HG03354 (cell line): ENCODE results near the gene PCBD1.

Source experiments
- ATAC-seq: cut with Tn5 transposase; IDR thresholded peaks from one replicate; pipeline ENCODE4 v1.9.1; 2021; ENCODE audit warnings: mild to moderate bottlenecking; ENCODE audit not compliant: unreplicated experiment, poor library complexity, severe bottlenecking

Gene PCBD1

DNA sequence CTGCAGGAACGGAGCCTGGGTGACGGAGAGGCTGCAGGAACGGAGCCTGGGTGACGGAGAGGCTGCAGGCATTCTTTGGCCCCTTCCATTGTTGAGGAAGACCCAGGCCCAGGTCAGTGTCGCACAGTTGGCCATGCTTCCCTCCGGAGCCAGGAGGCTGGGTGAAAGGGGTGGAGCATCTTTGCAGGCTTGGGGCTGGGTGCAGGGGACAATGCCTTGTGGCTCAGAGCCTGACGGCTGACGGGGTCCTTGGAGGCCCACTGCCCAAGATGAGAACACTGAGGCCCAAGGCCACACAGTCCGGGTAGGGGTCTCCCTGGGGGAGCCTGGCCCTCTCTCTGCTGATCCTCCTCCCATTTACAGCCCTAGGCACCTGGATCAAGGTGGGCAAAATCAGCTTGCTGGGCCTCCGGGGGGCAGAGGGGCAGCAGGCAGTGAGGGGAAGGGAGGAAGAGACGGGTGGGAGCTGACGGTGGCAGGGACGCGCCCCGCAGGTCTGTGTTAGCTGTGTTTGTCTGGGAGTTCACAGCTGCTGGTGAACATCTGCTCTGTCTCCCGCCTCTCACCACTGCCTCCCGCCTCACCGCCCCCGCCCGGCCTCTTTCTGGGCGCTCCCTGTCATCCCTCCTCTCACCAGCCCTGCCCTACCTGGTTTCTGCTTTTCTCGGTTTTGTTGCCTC, 30.6 kb upstream of the PCBD1 start:
- ATAC-seq, result no peak

DNA sequence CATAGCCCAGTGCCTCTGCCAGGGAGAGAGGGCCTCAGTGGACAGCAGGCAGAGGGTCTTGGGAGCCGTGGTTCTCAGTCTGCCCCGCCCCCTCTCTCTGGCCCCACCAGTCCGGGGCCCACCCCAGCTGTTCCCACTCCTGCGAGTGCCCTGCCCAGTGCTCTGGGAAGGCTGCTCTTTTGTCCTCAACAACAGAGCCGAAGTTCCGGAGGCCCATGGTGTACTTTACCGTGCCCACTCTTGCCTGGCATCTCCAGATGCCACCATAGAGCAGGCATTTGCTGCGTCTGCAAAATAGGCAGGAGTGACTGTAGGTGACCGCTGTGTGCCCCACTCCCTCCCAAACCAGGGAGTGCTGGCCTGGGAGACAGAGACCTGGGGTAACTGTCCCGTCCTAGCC, 29.3 kb upstream of the PCBD1 start:
- no peak for ATAC-seq

DNA sequence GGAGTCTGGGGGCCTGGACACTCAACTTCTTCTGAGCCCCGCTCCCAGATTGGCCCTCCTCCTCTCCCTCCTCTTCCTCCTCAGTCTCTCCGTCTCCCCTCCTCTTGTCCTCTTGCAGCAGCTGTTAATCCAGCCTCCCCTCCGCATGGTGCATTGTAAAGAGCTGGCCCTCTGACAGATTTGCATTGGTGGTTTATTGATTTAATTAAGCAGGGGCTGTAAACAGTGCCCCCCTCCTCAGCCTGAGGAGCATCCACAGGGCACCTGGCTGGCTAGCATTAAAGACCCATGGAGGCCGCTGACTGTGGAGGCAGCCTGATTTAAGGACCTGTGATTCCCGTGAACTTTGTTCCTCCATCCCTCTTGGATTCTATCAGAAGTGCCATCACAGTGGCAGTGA, 28.9 kb upstream of the PCBD1 start:
- ATAC-seq, result no peak

DNA sequence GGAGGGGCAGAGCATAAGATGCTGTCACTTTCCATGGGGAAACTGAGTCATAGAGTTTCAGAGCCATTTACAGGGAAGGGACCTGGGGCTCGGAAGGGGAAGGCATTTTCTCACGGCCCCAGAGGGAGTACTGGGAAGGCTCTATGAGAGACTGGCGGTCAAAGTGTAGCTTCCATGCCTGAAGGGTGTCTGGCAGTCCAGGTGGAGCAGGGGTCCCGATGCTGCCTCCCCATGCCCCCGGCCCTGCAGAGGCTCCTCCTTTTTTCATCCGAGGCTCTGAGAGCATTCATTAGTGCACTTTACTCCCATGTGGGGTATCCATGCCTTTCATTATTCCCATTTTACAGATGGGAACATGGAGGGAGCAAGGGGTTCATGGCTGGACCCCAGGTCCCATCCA, 27.9 kb upstream of the PCBD1 start:
- ATAC-seq, result no peak

DNA sequence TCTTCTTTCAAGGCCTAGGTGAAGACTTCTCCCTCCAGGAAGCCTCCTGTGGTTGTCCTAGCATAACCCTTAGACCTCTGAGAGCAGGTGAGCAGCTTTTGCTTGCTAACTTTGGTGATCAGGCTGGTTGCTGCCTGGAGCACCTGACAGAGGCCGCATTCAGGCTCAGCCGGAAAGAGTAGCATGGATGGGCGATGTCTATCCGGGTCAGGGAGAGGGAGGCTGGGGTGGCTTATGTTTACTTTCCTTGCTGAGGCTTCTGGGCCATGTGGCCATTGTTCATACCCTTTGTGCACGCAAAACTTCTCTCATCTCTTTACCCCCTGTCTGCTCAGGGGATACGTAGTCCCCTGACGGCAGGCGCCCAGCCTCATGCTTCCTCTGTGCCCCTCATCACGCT, 27.4 kb upstream of the PCBD1 start:
- no peak for ATAC-seq

DNA sequence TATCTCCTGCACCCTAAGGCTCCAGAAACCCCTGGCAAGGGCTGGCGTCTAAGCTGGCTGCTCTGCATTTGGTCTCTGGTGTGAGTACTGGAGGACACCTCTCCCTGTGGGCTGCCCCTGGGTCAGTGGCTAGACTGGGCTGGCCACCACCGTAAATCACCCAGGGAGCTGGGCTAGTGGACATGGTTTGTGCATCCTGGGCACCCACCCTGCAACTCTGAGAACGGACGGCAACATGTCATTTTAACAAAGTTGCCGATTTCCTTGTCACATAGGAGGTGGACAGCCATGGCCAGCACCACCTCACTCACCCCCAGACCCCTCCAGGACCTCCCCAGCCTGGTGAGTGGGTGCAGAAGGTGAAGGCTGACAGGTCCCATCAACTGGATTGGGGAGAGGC, 26.8 kb upstream of the PCBD1 start:
- no peak for ATAC-seq

DNA sequence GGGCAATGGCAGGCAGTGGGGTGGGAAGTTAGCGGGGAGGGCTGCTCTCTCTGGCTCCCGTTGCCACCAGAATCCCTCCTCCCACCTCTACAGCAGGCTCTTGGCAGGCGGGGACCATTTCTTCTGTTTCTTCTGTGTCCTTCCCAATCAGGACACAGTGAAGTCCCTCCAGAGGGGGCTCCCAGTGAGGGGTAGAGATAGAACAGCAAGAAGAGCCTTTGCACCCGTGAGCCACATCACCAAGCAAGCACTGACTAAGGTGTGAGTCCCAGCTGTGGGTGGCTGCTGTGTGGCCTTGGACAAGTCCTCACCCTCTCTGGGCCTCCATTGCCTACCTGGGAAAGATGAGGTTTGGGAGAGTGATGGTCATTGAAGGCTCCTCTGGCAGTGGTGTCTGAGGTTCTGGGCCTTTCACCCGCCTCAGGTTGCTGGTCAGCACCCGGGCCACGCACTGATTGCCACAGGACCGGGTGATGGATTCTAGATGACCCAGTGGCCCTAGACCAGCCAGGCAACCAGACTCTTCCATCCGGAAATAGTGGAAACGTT, 26.0 kb upstream of the PCBD1 start:
- ATAC-seq, result no peak

DNA sequence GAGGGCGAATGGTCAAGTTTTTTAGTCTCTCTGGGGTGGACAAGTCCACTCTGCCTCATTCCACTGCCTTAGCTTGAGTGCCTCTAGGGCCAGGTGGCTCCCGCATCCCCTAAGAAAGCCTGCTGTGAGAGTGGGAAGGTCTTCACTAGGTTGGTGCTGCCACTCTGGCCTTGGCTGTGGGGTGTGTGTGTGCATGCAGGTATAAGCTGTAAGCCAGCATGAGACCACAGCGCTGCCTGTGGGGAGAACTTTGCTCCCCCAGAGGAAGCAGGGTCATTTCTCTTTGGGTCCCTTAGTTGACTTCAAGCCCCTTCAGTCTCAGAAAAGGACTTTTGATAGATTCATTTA, 25.5 kb upstream of the PCBD1 start:
- ATAC-seq, result no peak

DNA sequence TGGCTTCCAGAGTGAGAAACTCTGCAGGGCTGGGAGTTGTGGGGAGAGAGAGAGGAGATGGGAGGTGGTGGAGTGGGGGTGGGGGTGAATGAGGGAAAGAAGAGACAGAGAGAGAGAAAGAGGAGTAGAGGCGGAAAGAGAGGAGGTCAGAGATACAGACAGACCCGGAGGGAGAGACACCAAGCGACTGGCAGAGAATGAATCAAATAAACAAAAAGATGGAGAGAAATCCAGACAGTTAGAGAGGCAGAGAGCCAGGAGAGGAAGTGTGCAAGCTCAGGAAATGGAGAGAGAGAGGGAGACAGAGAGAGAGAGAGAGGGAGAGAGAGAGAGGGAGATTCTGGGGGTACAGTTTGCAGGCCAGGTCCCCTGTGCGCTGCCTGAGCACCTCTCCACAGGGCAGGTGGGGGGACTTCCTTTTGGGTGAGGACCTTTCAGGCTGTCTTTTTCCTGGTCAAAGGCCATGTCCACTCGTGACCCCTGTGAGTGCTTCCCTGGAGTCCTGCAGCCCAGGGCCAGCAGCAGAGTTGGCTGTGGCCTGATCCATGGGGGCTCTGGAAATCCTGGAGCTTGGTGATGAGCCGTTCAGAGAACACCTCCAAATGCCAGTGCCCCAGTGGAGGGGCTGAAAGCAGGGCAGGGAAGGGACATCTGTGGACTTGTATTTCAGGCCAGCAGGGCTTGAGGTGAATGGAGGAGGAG, 25.0 kb upstream of the PCBD1 start:
- no peak for ATAC-seq

DNA sequence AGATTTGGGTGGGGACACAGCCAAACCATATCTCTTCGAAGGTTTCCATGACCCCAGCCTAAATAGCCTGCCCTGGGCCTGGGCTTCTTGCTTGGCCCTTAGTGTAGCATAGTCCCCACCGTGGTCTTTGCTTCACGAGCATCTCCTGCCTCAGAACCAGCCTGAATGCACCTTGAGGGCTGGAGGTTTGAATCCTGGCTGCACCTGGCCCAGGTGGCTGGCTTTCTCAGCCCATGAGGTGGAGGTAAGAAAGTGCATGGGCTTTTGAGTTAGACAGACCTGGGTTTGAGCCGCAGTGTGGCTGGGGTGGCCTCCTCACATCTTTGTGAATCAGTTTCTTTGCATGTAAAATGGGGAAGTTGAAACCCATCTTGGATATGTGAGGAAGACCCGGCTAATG, 24.2 kb upstream of the PCBD1 start:
- ATAC-seq, result no peak

DNA sequence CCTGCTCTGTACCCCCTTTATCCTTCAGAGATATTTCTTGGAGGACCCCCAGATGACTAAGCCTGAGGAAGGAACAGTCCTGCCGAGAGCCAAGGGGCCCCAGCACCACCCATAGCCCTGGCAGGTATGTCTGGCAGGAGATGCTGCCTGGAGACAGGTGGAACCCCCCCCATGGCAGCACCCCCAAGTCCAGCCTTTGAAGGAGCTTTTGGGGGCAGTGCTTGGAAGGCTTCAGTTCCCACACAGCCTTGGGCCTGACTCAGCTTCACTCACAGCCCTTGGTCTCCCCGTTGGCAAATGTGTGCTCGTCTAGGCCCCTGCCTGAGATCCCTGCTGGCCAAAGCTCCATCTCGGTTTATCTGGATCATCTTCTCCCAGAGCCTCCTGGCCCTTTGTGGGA, 23.0 kb upstream of the PCBD1 start:
- no peak for ATAC-seq

DNA sequence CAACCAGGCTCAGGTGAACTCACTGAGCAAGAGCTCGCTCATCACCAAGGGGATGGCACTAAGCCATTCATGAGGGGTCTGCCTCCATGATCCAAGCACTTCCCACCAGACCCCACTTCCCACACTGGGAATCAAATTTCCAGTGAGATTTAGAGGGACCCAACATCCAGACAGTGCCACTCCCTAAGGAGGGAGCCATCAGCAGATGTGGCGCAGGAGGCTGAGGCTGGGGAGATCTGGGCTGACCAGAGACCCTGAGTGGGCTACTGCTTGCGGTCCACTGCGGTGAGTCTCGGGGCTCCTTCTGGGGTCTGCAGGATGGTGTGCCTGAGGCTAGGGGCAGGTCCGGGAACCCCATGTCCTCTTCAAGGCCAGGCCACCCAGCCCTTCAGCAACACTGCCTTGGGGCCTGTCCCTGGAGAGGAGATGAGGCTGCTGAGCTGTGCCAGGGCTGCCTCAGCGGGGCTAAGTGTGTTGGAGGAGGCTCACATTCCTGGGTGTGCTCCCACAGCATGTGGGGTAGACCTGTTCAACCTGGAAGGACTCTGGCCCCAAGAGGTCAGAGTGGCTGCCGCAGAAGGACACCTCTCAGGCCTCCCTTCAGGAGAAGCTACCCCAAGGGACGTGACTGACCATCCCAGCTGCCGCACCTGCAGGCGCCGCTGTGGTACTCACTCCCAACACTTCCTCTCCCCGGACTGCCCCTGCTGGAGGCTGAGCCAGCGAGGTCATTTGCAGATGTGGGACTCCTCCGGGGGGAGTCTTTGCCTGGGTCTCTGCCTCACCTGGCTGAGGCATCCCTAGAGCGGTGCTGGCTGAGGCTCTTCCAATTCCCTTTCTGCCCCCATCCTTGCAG, 22.3 kb upstream of the PCBD1 start:
- ATAC-seq, result no peak

DNA sequence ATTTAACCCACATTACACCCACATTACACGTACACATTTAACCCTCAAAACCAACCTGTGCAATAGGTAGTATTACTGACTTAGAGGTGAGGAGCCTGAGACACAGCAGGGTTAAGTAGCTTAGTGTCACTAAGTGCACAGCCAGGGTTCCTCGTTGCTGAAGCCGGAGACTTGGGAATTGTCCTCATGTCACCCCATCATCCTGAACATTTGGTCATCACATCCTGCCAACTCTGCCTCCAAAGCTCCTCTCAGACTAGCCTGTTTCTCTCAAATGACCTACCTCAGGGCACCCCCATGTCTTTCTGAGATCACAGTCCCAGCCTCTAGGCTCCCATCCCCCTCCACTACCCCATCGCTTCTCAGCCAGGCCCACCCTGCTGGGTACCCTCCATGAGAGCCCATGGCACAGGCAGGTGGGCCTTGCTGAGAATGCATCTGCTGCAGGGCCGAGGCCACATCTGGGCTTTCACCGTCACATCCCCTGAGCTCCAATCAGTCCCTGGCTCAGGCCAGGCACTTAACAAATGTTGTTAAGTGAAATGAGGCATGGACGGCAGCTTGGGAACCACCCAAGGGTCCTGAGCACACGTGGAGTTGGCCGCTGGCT, 21.1 kb upstream of the PCBD1 start:
- ATAC-seq, result no peak

DNA sequence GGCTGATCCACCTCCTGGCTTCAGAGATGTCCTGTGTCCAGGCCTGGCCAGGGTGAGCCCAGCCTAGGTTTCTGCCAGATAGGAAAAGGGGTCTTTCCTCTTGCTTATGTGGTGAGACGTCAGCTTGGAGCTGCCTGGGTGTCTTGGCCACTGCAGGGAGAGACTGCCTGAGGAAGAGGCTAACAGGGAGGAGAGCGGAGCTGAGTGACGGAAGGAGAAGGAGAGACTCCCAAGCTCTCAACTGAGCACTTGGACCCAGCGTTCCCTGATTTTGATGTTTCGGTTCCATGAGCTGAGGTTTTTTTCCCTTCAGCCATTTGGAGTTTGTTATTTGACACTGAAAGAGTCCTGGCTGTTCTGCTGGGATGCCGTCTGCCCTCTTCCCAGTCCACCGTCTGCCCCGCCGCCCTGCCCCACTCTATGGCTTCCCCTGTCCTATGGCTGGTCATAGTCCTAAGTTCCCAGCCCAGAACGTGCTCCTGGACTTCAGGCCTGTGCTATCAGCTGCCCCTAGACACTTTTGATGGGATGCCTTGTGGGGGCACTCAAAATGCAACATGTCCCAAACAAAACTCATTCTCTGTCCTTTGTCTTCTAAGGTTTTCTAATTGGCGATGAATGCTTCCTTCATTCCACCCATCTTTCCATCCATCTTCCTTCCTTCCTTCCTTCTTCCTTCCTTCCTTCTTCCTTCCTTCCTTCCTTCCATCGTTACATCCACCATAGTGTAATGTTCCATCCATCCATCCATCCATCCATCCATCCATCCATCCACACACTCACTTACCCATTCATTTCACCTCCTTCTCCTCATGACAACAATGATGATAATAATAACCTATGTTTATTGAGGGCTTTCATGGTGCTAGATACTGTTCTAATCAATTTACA, 20.3 kb upstream of the PCBD1 start:
- ATAC-seq, result no peak

DNA sequence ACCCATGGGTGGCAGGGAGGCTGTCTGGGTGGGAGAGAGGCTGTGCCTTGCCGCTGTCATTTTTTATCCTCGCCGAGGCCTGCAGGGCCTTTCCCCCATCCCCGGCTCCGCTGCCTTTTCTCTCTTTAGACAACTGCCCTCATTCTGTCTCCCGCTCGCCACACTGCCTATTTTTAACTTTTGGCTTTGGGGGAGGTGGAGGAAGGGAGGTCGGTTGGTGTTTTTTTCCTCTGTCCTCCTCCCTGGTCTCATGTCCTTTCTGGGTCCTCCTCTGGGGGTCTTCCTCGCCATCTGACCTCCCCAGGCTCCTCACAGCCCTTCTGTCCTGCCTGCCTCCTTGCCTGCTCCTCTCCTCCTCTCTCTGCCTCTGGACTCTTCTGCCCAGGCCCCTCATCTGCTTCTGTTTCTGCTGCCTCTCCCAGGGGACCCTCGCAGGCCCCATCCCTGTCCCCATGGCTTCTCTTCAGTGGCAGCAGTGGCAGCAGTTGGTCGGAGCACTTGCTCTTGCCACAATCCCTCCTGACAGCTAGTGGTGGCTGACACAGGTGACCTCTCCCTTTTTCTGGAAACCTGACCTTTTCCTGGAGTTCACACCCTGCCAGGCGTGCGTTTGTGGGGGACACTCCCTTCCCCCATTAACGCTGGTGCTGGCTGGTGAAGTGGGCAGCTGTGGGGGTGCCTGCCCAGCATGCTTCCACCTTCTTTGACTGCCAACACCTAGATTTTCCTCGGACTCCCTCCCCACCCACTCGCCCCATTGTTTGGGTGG, 19.5 kb upstream of the PCBD1 start:
- ATAC-seq, result no peak

DNA sequence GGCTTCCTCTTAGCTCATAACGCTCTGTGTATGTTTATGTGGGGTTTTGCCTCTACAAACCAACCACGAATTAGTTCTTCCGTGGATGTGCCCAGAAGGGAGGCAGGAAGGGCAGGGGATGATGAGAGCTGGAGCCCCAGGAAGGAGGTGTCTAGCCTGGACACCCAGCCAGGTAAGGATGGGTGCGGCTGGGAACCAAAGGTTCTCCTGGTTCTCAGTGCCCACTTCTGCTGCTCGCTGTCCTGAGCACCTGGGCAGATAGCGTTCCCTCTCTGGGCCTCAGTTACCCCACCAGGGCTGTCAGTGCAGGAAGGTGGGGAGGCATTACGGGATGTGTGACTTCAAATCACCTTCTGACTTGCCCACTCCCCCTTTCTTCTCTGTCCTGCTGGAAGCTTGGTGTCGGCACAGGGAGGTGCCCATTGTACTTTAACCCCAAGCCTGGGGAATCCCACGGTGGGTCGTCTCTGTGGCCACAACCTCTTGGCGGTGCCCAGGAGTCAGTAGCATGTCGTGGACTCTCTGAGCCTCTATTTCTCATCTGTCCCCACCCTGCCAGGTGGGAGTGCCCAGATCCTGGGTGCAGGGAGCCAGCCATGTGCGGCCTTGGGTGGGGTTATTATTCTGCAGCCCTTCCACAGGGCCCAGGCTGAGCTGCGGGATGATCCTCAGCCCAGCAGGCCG, 18.7 kb upstream of the PCBD1 start:
- no peak for ATAC-seq

DNA sequence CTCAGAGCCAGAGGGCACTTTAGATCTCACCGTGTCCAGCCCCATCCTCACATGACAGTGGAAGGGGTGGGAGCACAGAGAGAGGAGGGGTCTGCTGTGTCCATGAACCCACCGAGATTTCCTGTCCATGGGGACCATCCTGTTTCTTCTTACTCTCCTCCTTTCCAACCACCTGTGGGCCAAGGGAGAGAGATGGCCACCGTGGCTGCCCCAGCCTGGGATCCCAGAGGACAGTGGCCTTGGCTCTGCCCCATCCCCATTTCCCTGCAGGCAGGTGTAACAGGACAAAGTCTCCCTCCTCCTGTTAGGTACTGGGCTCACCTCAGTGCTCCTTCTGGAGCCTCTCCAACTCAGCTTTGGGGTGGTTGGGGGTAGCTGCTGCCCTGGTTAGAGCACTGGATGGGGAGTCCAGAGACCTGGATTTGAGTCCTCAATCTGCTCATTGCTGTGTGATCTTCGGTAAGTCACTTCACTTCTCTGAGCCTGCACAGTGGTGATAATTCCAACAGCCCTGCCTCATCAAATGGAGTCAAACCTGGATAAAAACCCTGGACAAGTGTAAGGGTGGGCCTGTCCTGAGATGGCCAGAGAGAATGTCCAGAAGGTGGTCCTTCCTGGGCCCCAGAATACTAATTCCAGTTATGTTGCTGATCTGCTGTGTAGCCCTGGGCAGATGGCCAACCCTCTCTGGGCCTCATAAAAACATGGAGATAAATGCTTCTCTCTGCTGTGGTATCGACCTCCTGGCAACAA, 17.8 kb upstream of the PCBD1 start:
- no peak for ATAC-seq
